Fibroblast of mammary gland (primary cell): Measurements from ENCODE around the gene TSPAN5.

ENCODE experiments used
- DNase-seq: peaks from one replicate; pipeline ENCODE4 v3.0.0-alpha.2; 2010; ENCODE audit warnings: low read depth
- H3K4me3 ChIP-seq: 2 replicates; pipeline ENCODE4 v1.5.1; 2011; ENCODE audit warnings: low read depth, mild to moderate bottlenecking, low read length, moderate library complexity; ENCODE audit not compliant: control insufficient read depth
- TF ChIP-seq, protein P1 (sequence below): conservative IDR thresholded peaks from 2 replicates; pipeline ENCODE4 v1.5.1; 2011; ENCODE audit warnings: low read depth, low read length, inconsistent platforms; ENCODE audit not compliant: control insufficient read depth, insufficient read depth

The TSPAN5 gene

DNA sequence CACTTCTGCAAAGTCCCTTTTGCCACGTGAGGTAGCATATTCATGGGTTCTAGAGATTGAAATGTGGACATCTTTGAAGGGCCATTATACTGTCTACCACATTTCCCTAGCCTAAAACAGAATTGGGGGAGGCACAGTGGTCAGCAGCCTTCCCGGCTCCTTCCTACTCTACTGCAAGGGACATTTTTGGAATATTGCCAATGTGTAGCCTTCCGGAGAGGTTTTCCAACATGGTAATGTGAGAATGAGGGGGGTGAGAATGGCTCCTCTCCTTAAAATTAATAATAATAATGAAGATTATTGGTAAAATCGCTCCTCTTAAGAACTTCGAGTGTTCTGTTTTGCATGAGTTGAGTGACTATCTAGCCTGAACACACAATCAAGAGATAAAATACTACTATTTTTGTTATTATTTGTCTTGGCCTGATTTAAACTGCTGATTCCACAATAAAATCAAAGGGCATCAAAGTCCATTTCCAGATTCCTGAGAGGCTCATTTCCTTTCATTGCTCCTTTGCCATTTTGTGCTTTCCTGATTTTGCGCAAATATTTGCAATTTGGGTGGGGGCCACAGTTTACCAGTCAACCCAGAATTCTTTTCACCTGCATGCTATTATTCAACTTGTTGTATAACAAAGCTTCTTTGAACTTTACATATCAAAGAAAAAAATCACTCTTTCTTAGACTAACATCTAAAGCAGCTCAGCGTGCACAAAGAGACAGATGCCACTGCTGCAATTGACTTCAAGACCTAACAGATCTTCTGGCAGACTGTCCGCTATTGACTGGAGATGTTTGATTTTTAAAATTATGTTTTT is 27.0 kb upstream of the TSPAN5 start:
- no peak for DNase-seq

DNA sequence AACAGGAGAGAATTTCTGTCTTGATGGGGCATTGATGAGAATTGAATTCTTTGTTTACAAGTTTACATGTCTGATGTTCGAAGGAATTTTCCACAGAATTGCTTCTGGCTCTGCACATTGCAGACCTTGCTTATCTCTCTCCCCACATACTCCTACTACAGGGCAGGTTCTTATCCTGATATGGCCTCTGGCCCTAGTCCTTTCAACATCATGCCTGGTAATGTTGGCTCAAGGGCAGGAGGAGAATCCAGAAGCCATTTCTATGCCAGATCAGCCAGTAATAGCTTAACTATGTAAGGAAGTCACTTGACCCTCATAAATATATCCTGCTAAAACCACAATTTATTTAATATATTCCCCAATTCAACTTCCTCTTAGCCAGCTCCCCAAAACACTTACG is 24.3 kb upstream of the TSPAN5 start:
- no peak overlapping the region for H3K4me3 ChIP-seq
- TF ChIP-seq, protein P1, sequence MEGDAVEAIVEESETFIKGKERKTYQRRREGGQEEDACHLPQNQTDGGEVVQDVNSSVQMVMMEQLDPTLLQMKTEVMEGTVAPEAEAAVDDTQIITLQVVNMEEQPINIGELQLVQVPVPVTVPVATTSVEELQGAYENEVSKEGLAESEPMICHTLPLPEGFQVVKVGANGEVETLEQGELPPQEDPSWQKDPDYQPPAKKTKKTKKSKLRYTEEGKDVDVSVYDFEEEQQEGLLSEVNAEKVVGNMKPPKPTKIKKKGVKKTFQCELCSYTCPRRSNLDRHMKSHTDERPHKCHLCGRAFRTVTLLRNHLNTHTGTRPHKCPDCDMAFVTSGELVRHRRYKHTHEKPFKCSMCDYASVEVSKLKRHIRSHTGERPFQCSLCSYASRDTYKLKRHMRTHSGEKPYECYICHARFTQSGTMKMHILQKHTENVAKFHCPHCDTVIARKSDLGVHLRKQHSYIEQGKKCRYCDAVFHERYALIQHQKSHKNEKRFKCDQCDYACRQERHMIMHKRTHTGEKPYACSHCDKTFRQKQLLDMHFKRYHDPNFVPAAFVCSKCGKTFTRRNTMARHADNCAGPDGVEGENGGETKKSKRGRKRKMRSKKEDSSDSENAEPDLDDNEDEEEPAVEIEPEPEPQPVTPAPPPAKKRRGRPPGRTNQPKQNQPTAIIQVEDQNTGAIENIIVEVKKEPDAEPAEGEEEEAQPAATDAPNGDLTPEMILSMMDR: no peak
- peak; percentile 47 for DNase-seq

More for the DNA sequence above, 27.0 kb upstream of the TSPAN5 start:
- TF ChIP-seq, protein P1: no peak
- H3K4me3 ChIP-seq: no peak overlapping the region

DNA sequence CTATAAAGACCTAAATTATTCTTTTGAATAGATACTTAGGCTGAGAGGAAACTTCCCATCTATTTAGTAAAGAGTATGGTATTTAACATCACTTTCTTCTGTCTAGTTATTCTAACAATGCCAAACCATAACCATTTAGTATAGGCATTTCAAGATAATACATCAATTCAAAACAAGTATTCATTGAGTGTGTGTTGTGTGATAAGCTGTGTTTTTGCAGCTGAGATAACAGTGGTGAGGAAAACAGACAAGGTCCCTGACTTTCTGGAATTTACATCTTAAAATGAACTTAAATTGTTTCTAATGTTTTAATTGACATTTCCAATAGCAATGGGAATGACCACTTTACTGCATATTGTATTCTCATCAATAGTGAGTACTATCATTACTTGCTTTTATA is 22.4 kb upstream of the TSPAN5 start:
- TF ChIP-seq, protein P1: no peak
- no peak overlapping the region for H3K4me3 ChIP-seq
- no peak for DNase-seq

DNA sequence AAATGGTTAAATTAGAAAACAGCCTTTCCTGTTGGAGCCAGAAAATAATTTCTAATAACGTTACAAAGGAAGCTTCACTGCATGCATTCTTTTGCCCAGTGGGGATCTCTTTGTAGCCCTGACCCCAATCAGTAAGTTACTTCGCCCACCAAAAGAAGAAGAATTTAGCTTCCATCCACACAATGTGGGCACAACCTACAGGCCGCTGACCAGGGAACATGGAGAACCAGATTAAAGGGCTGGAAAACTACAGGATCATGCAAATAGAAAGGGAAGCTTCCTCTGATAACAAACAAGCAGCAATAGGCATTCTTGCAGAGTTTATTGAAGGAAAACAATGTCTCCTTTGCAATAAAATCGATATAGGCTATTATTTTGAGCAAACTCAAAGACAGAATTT is 21.3 kb upstream of the TSPAN5 start:
- H3K4me3 ChIP-seq: no peak overlapping the region
- TF ChIP-seq, protein P1: no peak
- DNase-seq: no peak

DNA sequence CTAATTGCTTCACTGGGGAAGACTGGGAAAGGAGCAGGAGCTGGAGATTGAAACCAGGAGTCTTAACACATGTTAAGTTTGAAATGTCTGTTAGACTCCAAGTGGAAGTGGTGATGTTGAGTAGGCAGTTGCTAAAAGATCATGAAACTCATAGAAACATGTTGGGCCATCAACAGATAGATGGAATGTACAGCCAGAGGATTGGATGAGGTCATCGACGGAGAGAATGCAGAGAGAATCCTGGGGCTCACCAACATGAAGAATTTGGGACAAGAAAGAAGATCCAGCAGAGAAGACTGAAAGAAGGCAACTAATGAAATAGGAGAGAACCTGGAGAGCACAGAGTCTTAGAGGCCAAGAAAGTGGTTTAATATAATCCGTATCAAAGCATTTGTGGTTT is 19.4 kb upstream of the TSPAN5 start:
- no peak overlapping the region for H3K4me3 ChIP-seq
- no peak for DNase-seq
- TF ChIP-seq, protein P1: no peak

DNA sequence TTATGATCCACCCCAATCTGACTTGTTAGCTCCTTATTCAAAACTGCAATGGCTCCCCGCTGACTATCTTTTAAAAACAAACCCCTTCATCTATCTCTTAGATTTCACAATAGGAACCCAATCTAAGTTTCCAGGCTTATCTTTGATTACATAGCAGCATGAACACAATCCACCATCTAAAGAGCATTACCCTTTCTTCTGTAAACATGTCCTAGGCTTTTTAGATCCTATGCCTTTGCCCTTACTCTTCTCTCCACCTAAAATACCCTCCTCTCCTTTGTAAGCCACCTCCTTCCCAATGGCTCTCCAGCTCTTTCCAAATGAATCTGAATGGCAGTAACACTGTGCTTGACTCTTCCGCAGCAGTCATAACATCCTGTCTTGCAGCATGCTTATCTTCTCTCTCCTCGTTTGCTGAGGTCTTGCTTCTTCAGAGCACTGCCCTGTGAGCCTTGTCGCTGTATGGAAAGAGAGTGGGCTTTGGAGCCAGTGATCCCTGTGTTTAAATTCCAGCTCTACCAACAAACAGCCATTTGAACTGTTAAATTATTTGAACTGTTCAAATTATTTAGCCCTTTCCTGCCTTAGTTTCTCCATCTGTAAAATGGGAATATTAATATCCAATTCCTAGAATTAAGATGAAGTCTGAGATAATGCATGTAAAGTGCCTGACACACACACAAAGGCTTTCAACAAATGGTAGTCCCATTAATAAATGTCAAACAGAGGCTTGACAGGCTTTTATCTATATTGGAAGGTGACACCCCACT is 16.2 kb upstream of the TSPAN5 start:
- no peak for DNase-seq
- TF ChIP-seq, protein P1: no peak
- no peak overlapping the region for H3K4me3 ChIP-seq
